ENCODE results near the gene SV2B. TPM values are rescaled to one million over a fixed set of nuclear protein-coding genes. Genes with fewer than 3 reads are reported as not detected.

SV2B gene
- total RNA-seq, 1 donor from 2014 or later = 0.87 TPM

GRCh38 chr15:91235376-91235775 lies 135.3 kb downstream of the SV2B start:
- Histone ChIP-seq H3K36me3 (no peaks in the 10 kb centered on the region), H3K27me3 (peaks cover 6% of the 10 kb centered on the region), H3K9me3 (no peaks in the 10 kb centered on the region), H3K4me1 (no peaks in the 10 kb centered on the region), H3K4me3 (no peak overlapping the region), H3K27ac (no peak overlapping the region)
- DNase-seq = no peak
- no peak for TF ChIP-seq CTCF (IDR thresholded peaks at IDR 0.05)
- intact Hi-C loops (cut with DNase I) = no loop called here
- no peak for ATAC-seq

- DNase-seq (no peak), ATAC-seq (no peak)
- Histone ChIP-seq H3K4me3 (no peak overlapping the region), H3K9me3 (no peaks in the 10 kb centered on the region), H3K27me3 (peaks cover 6% of the 10 kb centered on the region), H3K4me1 (no peaks in the 10 kb centered on the region), H3K27ac (no peak overlapping the region), H3K36me3 (no peaks in the 10 kb centered on the region)
- intact Hi-C loops (cut with DNase I) = no loop called here
- TF ChIP-seq CTCF (IDR thresholded peaks at IDR 0.05) = no peak
These were observed 137.4 kb downstream of the SV2B start for GRCh38 chr15:91237445-91237844.

DNA sequence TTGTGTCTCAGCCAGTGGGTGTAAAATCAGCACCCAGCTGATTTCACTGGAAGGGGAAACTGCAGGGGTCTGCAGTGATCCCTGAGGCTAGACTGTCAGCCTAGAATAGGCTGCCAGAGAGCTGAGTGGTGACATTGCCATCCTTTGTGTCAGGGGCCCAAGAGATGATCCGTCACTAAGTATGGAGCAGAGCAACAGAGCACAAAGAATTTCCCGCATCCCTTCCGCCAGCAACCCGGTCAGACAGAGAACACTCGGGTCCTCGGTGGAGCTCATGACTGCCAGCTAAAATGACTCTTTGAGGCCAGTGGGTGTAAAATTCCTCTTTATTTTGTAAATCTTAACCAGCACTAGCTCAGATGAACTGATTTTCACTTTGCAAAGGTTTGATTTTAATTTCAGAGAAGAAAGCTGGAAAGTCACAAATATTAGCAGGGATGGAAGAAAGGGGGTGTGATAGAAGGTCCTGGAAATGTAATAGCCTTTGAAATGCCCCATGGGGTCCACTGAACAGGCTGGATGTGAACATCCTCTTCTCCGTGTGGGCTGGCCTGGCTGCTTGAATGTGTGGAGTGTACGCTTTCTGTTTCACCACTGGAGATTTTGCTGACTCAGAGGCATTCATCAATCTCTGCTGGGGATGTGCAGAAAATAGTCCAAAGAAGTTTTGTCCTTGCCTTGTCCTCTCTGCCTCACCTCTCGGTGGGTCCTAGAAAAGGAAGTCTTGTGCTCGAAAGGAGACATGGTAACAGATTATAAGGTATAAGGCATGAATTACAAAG lies 138.8 kb downstream of the SV2B start:
- intact Hi-C loops (cut with DNase I) = no loop called here
- ATAC-seq = no peak
- peaks cover 12% of the 10 kb centered on the region for H3K27me3 ChIP-seq
- H3K9me3 ChIP-seq = no peaks in the 10 kb centered on the region
- DNase-seq = no peak
- no peak overlapping the region for H3K27ac ChIP-seq
- TF ChIP-seq CTCF (IDR thresholded peaks at IDR 0.05) = no peak
- no peak overlapping the region for H3K4me3 ChIP-seq
- H3K4me1 ChIP-seq = no peaks in the 10 kb centered on the region
- no peaks in the 10 kb centered on the region for H3K36me3 ChIP-seq

GRCh38 chr15:91243826-91244225 lies 143.8 kb downstream of the SV2B start:
- Histone ChIP-seq H3K27ac (no peak overlapping the region), H3K9me3 (no peaks in the 10 kb centered on the region), H3K4me3 (no peak overlapping the region), H3K4me1 (no peaks in the 10 kb centered on the region), H3K27me3 (peaks cover 6% of the 10 kb centered on the region), H3K36me3 (no peaks in the 10 kb centered on the region)
- DNase-seq = no peak
- peak; percentile 43 for ATAC-seq
- intact Hi-C loops (cut with DNase I) = no loop called here
- no peak for TF ChIP-seq CTCF (IDR thresholded peaks at IDR 0.05)

- no peak for ATAC-seq
- intact Hi-C loops (cut with DNase I) = no loop called here
These were observed 144.9 kb downstream of the SV2B start for GRCh38 chr15:91244919-91245318.

More at GRCh38 chr15:91244919-91245318, 144.9 kb downstream of the SV2B start:
- no peak overlapping the region for H3K4me3 ChIP-seq
- TF ChIP-seq CTCF (IDR thresholded peaks at IDR 0.05) = no peak
- no peak for DNase-seq
- no peaks in the 10 kb centered on the region for H3K36me3 ChIP-seq
- no peaks in the 10 kb centered on the region for H3K4me1 ChIP-seq
- H3K27me3 ChIP-seq = peaks cover 6% of the 10 kb centered on the region
- no peaks in the 10 kb centered on the region for H3K9me3 ChIP-seq
- H3K27ac ChIP-seq = no peak overlapping the region

Data from upper lobe of right lung (tissue), 1 donor.